LoVo (cell line): ENCODE results near the gene E2F4.

Source experiments
- DNase-seq: peaks from one replicate; pipeline ENCODE4 v3.0.0-alpha.2; 2016; ENCODE audit warnings: low spot score

The E2F4 gene

DNA sequence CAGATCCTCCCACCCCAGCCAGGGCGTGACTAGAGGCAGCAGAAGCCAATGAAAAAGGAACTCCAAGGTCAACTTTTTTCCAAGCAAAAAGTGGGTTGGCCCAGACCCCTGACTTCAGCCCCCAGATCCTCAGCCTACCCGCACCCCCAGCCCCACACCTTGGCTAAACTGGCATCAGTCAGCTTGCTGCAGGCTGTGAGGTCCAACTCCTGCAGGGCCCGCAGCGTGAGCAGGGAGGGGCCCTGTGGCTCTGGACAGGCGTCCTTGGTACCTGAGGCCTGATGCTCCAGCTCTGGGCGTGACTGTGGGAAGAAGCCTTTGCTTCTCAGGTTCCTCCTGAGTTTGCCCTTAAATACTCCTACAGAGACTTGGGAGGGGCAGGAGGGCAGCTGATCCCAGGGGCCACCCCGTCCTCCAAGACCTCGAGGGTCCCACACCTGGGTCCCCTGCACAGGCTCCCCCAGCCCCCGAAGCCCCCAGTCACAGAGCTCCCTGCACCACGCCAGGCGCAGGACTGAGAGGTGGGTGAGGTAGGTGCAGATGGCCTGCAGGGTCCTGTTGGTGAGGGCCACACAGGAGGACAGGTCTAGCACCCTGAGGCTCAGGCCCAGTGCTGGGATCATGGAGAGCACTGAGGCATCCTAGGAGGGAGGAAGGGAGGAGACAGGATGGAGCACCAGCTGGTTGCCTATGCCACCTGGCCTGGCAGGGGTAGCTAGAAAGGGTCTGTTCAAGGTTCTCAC, 16.4 kb downstream of the E2F4 start:
- DNase-seq = no peak

DNA sequence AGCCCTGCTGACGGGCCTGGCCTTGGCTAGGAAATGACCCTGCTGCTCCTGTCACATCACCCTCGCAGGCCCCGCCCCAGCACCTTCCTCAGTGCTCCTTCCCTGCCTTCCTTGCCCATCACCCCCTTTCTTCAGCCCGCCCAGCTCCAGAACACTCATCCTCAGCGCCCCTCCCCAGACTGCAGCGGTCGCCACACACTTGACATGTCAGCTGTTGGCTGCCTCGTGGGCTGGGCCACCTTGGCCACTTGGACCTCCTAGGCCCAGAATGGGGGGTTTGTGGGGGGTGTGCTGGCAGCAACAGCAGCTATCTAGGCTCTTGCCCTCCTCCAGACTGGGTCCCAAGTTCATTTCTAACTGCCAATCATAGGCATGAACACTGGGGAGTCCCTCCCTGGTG, 17.6 kb downstream of the E2F4 start:
- no peak for DNase-seq

DNA sequence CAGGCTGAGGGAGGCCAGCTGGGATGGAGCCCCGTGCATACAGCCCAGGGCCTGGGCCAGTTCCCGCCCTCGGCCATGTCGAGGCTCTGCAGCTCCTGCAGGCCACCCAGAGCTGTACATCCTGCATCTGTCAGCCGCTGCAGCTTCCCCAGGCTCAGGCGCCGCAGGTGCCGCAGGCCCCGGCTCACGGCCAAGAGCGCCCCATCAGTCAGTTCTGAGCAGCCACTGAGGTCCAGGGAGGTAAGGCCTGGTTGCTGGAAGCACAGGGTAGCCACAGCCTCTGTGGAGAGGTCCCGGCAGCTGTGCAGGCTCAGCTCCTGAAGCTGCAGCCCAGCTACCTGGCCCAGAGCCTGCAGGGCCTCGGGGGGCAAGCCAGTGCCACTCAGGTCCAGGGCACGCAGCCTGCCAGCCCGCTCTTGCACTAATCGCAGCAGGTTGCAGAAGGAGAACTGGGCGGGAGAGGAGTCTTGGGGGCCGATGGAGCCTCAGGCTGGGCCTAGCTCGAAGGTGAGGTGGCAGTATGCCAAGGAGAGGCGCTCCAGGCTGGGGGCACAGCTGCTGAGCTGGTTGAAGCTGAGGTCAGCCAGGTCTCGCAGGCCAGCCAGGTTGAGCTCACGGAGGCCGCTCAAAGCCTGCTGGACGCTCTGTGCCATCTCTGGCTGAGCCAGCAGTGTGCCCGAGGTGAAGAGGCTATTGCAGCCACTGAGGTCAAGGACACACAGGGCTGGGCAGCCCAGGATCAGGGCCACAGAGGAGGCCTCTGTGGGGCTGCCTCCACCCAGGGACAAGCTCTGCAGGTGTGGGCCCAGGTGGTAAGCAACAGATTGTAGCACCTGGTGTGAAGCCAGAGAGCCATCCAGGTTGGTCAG, 18.3 kb downstream of the E2F4 start:
- no peak for DNase-seq

DNA sequence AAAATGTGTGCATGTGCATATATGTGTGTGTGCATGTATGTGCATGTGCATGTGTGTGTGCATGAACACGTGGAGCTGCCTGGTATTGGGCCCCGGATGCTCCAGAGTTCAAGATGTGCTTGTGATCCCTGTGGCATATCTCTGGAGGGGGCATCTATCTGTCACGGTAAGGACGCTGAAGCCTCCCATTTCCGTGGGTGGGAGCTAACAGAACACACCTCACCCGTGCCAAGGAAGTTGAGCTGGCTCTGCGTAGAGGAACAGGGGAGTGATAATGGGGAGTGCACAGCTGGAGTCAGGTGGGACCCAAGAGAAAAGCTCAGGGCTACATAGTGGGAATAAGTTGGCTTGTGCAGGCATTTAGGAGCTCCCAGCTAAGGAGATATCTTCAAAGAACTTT, 19.7 kb downstream of the E2F4 start:
- DNase-seq = no peak

DNA sequence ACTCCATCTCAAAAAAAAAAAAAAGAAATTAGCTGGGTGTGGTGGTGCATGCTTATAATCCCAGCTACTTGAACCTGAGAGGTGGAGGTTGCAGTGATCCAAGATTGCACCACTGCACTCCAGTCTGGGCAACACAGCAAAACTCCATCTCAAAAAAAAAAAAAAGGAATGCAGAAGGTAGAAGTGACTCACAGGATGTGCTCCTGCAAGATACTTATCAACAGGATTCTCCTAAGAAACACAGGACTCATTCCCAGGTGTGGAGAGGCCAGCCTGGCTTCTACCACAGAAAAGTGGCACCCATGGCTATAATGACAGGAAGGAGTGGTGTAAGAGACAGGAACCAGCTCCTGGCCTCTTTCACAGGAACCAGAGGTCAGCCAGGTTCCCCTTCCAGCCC, 20.8 kb downstream of the E2F4 start:
- DNase-seq = no peak

DNA sequence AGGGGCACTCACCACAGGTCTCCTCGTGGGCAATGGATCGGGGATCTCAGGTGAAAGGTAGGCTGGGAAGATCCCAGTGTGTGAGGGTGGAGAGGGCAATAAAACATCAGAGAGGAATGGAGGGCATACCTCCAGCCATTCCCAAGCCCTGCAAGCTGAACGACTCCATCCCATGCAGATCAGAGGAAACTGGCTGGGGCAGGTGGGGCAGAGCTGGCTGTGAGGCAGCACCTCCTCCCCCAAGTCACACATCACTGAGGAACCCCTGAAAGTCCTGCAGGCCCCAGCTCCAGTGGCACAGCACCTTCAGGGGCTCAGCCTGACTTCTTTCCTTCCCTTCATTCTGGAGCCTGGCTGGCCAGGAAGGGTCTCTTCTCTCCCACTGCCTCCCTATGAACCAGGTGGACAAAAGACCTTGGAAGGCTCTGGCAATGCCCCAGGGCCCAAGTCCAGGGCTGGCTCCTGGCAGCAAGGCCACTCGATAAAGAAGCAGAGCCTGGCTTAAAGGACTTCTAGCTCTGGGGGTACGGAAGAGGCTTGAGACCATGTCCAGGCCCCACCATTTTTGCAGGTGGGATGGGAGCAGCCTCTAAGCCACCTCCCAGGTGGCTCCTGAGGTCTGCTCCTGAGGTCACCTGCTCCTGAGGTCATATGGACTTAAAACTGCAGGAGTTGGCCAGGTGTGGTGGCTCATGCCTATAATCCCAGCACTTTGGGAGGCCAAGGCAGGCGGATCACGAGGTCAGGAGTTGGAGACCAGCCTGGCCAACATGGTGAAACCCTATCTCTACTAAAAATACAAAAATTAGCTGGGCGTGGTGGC, 21.5 kb downstream of the E2F4 start:
- no peak for DNase-seq

DNA sequence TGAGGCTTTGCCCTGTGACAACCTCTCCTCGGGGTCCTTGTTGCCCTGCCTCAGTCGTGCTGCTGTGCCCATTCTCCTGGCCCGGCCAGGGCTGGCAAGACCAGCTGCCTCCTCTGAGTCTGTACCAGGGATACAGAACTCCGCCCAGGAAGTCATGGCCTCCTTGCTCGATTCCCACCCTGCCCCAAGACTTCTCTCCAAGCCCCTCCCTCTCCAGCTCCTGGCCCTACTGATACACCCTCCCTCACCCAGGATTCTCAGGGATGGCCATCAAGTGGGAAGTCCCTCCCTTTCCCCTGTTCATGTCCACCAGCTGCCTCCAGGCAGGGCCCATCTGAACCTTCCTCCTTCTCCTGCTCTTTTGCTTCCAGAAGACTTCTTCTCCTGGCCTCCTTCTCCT, 23.8 kb downstream of the E2F4 start:
- no peak for DNase-seq

DNA sequence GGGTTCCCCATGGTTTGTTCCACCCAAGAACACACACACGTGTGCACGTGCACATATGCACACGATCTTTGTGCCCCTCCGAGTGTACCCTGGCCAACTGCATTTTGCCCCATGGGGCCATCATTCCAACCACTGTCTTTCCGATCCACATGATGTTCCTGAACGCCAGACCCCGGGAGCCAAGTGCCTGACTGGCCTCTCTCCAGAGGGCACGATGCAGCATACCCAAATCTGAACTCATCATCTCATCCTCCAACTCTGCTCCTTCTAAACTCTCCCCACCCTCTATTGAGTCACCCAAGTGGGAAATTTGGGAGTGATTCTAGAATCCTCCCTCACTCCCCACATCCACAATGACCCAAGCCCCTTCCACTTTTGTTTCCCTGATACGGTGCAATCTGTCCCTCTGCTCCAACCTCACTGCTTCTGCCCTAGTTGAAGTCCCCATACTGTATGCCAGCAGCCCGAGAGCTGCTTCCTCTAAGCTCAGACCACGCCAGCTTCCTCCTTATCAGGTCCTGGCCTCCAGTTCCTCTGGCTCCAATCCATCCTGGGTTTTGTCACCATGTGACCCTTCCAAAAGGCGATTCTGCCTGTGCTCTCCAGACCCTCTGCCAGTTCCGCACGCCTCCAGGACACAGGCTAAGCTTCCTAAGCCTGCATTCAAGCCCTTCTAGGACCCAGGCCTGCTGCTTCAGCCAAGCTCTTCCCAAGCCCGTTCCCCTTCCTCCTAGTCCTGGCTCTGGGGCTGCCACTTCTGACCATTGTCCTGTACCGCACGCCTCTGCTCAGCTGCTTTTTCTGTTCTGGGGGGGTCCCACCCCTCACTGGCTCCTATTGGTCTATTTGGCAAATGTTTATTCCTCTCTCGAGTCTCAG, 24.9 kb downstream of the E2F4 start:
- DNase-seq = no peak

DNA sequence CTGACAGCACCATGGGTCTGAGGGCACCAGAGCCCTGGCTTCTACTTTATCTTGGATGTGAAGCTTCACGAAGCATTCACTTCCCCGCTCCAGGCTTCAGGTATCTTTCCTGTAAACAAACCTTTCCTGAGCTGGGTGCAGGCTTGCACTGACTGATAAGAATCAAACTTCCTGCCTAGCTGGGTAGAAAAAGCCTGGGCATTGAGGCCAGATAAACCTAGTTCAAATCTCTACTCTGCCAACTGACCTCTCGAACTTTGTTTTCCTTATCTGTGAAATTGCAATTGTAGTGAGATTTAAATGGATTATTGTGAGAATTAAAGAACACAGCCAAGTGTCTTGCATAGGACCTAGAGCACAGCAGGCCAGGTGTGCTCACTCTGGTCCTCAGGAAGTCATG, 32.0 kb downstream of the E2F4 start:
- no peak for DNase-seq

DNA sequence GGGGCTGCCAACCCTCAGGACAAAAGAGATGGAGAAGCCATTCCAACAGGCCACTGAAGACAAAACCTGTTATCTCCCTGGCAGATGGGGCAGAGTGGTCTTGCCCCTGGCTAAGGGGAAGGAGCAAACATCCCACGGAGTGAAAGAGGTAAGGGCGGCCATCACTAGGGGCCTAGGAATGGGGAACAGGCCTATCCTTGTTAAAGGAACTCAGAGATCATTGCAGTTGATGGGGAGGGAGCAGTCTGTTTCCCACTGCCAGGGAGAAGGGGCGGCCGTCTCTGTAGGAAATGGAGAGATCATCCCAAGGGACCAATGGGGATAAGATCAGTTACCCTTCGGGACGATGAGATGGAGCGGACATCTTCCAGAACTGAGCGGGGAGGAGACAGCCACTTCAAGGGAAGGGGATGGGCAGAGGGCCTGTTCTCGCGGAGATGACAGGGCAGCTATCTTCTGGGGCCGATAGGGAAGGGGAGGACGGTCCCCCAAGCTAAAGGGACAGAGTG, 34.4 kb downstream of the E2F4 start:
- no peak for DNase-seq

DNA sequence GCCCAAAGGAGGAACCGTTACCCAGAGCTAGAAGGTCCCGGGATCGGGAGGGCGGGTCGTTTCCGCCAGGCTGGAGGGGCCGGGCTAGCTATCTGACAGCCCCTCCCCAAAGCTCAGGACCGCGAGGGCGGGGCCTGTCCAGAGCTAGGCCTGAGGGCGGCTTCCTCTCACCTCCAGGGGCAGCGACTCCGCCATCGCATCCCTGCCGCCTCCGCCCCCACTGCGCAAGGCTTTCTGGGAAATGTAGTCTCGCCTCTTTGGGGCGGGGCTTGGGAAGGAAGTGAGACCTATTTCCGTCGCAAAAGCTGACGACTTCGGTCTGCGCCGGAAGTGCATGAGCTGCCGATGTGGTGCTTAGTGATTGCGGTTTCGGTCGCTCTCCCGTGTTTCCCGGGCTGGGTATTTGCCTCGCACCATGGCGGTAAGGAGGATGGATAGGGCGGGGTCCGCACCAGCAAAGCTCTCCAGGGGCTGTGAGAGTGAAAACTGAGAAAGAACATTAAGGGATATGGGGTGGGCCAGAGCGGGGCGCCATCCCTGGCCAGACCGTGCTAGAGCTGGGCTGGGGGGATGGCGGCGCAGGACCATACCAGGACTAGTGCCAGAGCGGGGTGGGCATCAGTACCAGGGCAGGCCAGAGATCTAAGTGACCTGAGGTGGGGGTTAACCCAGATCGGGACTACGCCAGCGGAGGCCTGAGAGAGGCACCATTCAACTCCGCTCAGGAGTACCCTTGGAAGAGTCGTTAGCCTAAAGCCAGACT, 35.0 kb downstream of the E2F4 start, which contains the start of gene TMEM208:
Gene TMEM208, plus strand, starts transcription at position 327 of the 763 bp plus-strand sequence. Its CDS starts 89 bp downstream, at position 416.
- DNase-seq = peak; percentile 97

DNA sequence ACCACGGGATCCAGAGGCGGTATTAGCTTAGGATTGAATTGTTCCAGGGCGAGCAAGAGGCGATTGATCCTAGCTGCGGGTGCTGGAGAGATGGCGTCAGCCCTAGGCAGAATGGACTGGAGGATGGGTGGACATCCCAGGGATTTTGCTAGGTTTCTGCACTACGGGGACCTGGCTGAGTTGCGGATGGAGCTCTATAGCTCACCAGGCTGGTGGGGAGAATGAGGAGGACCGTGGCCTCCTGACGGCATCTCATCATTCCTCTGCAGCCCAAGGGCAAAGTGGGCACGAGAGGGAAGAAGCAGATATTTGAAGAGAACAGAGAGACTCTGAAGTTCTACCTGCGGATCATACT, 35.6 kb downstream of the E2F4 start:
- DNase-seq = no peak

DNA sequence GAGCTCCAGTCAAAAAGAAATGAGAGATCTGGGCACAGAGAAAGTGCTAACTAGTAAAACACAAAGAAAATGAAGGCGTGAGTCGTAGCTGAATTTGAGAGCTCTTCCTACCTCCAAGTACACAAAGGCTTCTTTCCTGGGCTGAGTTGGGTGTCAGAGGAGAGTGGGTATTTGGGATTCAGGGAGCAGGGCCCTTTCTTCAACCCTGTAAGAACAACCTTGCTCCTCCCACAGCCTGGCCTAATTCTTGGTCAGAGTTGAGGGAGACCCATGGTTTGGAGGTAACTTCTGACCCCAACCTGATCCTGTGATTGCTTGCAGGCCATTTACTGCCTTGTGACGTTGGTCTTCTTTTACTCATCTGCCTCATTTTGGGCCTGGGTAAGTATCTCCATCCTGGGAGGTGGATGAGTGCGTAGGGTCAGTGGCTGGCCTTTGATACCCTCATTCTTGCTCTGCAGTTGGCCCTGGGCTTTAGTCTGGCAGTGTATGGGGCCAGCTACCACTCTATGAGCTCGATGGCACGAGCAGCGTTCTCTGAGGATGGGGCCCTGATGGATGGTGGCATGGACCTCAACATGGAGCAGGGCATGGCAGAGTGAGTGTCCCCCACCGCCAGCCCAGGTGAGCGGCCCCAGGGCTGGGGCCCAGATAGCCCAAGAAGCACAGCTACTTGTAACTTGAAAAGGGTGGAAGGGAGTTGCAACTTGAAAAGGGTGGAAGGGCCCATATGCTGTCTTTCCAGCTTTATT, 36.3 kb downstream of the E2F4 start:
- no peak for DNase-seq

DNA sequence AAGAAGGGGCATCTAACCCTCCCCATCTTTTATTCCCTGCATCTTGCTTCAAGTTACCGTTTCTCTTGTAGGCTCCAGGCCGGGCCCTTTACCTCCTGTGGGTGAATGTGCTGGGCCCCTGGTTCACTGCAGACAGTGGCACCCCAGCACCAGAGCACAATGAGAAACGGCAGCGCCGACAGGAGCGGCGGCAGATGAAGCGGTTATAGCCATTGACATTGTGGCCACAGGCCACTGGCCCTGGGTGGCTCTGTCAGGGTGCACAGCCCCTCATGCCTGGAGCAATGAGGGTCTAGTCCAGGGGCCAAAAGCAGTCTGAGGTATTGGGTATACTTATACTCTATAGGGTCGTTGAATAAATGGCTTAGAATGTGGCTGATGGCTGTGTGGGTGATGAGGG, 37.0 kb downstream of the E2F4 start:
- DNase-seq = no peak

DNA sequence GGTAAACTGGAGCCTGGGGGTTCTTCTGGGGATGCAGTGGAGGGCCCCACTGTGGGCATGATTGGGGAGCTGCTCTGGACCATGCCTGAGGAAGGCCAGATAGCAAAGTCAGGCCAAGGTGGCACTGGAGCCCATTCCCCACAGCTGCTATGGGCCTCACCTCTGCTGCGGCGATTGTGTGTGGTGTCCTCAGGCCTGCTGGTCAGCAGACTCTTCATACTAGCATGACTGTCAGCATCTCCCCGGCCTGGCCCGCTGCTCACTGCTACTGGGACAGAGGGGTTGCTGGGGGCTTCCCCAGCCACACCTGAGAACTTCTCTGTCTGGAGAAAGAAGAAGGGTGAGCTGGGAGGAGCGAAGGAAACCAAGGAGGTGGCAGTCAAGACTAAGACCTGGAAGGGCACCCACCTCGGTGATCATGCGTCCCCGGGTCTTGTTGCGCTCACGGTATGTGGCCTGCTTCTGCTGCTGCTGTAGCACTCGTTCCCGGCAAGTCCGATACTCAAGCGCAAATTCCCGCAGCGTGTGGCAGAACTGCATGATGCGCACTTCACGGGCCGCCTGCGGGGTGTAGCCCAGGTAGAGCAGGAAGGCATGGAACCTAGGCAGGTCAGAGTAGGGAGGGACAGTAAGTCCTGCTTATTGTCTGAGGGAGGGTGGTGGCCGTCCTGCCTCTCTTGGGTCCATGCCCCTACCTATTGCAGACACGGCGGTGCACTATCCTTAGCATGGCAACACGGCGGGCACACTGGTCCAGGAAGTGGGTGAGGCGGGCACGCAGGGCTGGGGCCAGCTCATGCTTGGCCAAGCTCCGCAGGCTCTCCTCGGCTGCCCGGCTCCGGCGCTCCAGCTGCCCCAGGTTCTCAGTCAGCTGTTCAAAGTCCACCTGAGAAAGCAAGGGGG, 38.2 kb downstream of the E2F4 start:
- no peak for DNase-seq

DNA sequence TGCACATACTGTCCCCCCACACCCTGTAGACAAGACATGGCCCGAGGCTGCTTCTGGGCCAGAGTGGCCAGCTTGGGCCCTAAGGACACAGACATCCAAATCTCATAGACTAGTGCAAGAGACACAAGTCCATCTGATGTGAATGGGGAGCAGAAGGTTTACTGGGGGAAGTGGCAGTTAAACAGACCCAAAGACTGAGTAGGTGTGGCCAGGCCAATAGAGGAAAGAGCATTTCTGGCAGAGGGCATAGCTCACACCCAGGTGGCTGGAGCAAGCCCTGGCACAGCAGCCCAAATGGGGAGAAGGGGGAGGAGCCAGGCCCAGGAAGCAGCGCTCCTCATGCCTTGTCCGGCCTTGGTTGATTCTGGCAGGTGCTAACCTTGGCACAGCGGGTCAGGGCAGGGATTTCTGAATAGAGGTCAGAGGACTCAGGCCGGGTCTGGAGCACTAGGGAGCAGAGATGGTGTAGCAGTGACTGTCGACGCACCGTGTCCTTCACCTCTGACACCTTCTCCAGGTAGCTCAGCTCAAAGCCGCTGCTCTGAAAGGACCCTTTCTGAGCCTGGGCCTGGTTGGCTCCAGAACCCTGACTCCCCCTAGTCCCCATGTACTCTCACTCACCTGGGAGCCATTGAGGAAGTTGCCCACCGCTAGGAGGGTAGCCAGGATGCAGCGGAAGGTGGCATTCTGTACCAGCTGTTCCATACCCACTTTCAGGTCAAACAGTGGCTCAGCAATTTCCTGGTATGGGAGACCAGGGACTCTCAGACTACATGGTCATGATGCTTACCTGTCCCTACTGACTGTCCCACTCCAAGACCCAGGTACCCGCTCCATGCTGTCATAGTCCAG, 39.1 kb downstream of the E2F4 start:
- DNase-seq = no peak

DNA sequence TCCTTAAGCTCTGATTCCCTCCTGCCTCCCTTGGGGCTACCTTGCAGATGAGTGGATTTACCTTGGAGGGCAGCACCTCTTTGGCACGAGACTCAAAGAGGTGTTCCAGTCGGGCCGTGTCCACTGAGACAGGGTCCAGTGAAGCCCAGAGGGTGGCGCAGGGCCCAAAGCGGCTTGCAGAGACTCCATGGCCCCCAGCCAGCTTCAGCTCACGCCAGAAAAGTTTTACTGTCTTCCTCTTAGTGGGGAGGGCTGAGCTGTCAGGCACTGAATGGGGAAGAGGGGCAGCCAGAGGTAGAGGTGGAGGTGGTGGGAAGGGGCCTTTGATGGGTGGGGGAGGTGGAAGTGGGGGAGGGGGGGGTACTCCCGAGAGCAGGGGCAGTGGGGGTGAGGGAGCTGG, 41.6 kb downstream of the E2F4 start:
- DNase-seq = no peak

DNA sequence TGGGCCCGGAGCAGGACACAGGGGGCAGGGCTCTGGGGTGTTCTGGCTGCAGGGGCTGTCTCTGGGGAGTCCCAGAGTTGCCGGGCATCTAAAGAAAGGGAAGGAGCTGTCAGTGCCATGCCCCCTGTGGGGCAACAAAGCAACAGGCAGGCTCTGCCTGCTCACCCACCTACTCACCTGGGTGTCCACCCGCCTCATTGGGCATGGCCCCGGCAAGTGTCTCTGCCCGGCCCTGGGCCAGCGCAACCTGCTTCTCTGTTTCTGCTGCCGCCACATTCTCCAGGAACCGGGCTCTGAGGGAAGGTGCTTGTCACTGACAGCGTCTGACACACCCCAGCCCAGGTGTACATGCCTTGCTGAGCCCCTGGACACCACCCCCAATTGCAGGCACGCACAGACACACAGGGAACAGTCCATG, 42.2 kb downstream of the E2F4 start:
- DNase-seq = no peak
